GM18873 (cell line): ENCODE measurements around the gene ZBED6.
"Not testable (repeated sequence)": the region's sequence is repeated elsewhere in the genome, so short reads cannot be mapped to it uniquely, and the experiment has no call there.

Source experiments
- ATAC-seq: cut with Tn5 transposase; IDR thresholded peaks from one replicate; pipeline ENCODE4 v1.9.1; 2021; ENCODE audit warnings: mild to moderate bottlenecking, moderate library complexity, moderate number of reproducible peaks; ENCODE audit not compliant: unreplicated experiment, low FRiP score

Gene ZBED6

DNA sequence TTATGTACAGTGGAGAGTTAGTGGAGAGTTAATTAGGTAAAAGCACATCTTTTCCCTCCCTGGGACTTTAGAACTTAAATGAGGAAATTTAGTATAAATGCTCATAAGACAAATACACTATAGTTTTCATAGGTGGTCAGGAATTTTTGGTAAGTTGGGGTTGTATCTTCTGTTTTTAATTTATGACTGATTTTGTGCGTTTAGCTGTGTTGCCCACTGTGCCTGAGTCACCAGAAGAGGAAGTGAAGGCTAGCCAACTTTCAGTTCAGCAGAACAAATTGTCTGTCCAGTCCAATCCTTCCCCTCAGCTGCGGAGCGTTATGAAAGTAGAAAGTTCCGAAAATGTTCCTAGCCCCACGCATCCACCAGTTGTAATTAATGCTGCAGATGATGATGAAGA, 33.8 kb downstream of the ZBED6 start:
- not testable (repeated sequence) for ATAC-seq

DNA sequence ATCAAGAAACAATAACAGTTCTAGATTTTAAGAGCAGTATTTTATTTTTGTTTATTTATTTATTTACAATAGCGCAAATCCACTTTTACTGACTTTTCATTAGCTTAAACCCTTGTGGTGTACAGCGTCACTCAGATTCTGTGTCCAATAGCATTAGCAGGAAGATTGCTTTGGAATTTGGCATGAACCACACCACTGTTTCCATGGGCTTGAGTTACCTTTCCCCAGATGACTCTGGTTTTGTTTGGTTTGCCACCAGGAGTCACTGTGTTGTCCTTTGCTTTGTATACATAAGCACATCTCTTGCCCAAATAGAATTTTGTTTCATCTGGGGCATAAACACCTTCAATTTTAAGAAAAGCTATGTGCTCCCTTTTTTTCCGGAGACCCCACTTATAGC, 40.1 kb downstream of the ZBED6 start:
- ATAC-seq, result no peak

DNA sequence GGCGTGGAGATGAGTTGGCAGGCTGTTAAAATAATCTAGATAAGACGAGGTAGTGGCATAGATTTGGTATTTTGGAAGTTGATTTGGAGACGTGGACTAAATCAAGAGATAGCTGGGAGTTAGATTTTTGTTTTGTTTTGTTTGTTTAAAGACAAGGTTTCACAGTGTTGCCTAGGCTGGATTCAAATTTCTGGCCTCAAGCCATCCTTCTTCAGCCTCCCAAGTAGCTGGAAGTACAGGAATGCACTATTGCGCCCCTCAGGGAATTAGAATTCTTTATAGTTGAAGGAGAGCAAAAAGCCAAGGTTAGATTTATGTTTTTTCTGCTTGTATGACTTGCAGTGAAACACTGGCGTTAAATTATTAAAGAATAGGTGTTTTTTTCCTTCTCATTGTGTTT, 43.7 kb downstream of the ZBED6 start:
- ATAC-seq, result no peak

DNA sequence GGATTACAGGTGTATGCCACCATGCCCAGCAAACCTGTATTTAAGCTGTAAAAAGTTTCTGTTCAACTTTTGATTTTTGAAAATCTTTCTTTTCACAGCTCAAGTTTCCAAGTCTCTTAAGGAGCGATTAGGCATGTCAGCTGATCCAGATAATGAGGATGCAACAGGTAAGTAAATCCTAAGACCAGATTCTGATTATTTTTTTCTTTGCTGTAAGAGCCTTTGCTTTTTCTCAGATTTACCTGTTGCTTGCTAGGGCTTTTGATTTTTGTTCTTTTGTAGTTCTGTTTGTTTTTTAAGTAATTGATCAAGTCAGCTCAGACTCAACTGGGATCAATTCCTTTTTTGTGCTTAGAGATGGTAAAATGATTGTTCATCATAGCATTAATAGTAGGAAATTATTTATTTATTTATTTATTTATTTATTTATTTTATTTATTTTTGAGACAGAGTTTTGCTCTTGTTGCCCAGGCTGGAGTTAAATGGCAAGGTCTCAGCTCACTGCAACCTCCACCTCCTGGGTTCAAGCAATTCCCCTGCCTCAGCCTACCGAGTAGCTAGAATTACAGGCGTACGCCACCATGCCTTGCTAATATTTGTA, 44.9 kb downstream of the ZBED6 start:
- no peak for ATAC-seq

DNA sequence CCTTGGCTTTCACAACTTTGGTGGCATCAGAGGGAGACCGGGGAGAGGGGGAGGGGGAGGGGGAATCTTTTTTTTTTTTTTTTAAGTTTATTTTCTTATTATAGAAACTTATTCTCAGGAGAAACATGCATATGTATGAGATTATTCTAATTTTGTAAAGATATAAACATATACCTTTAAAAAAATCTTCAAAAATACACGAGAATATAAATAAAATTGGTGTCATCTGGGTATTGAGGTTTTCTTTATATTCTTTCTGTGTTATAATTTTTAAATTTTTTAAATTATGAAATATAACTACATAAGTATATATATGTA, 47.1 kb downstream of the ZBED6 start:
- no peak for ATAC-seq

DNA sequence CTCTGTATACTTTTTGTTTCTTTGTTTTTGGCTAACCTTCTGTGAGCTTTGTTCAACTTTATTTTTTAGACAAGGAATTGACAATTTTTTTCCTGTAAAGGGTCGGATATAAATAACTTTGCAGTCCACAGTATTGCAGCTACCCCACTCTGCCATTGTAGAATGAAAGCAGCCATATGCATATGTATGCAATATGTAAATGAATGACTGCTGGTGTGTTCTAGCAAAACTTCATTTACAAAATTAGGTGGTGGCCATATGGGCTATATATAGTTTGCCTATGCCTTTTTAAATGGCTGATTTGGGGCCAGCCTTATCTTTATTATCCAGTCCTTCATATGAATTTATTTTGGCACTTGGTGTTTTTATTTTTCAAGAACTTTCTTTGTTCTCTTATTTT, 48.0 kb downstream of the ZBED6 start:
- ATAC-seq, result no peak
